ENCODE results near the gene TUBB. TPM values are rescaled to one million over a fixed set of nuclear protein-coding genes. Genes with fewer than 3 reads are reported as not detected.

TUBB gene
- total and polyA plus RNA-seq, 2 of the 8 experiments (the other 6 are each of a cell fraction or from before 2014, with no cell fraction given): 1,880 to 3,022 TPM

DNA sequence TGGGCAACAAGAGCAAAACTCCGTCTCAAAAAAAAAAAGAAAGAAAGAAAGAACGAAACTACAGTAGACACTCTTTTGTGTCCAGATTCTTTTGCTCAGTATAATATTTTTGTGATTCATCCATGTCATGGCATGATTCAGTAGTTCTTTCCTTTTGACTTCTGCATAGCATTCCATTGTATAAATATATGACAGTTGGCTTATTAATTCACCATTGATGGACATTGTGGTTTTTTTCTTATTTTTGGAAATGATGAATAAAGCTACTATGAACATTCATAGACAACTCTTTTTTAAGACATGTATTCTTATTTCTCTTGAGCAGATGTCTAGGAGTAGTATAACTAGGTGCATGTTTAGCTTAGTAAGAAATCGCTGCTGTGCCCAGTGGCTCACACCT, 34.5 kb downstream of the TUBB start:
- FAIRE-seq (no peak), DNase-seq (ENCODE audit: low read depth in 1 of 2, low spot score in 2 of 2) (no peak)
- no peak overlapping the region for H3K27ac ChIP-seq (ENCODE audit: low read depth, low read length)
- H4K91ac ChIP-seq (replicated peaks; ENCODE audit: insufficient read length, low read length): no peak overlapping the region
- no peak overlapping the region for H2BK20ac ChIP-seq (ENCODE audit: low read length)
- no peak for TF ChIP-seq SP4 (IDR thresholded peaks at IDR 0.05; ENCODE audit: low read length)
- TF ChIP-seq KDM5A (IDR thresholded peaks at IDR 0.05; ENCODE audit: low read length): no peak
- TF ChIP-seq, protein P1, sequence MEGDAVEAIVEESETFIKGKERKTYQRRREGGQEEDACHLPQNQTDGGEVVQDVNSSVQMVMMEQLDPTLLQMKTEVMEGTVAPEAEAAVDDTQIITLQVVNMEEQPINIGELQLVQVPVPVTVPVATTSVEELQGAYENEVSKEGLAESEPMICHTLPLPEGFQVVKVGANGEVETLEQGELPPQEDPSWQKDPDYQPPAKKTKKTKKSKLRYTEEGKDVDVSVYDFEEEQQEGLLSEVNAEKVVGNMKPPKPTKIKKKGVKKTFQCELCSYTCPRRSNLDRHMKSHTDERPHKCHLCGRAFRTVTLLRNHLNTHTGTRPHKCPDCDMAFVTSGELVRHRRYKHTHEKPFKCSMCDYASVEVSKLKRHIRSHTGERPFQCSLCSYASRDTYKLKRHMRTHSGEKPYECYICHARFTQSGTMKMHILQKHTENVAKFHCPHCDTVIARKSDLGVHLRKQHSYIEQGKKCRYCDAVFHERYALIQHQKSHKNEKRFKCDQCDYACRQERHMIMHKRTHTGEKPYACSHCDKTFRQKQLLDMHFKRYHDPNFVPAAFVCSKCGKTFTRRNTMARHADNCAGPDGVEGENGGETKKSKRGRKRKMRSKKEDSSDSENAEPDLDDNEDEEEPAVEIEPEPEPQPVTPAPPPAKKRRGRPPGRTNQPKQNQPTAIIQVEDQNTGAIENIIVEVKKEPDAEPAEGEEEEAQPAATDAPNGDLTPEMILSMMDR (IDR thresholded peaks at IDR 0.05; ENCODE audit: control extremely low read depth in 1 of 3, insufficient read depth in 1 of 3, low read depth in 1 of 3, low read length in 3 of 3): no peak
- TF ChIP-seq CHD2 (IDR thresholded peaks at IDR 0.05; ENCODE audit: low read length): no peak
- no peak for TF ChIP-seq SP2 (IDR thresholded peaks at IDR 0.05; ENCODE audit: low read length)
- no peak for TF ChIP-seq ASH2L (IDR thresholded peaks at IDR 0.05; ENCODE audit: low read length)
- TF ChIP-seq TBP (IDR thresholded peaks at IDR 0.05; ENCODE audit: low read depth, low read length): no peak
- TF ChIP-seq NANOG (IDR thresholded peaks at IDR 0.05; ENCODE audit: insufficient read depth, low read depth, low read length, poor library complexity, severe bottlenecking): no peak
- no peak overlapping the region for H3K9ac ChIP-seq (replicated peaks in 1 of 4; ENCODE audit: extremely low read depth in 1 of 4, low read depth in 3 of 4, low read length in 3 of 4)
- no peak overlapping the region for H2AK5ac ChIP-seq (ENCODE audit: low read depth, low read length)
- H3K18ac ChIP-seq (ENCODE audit: extremely low read depth, low read length): no peak overlapping the region
- H3K79me2 ChIP-seq (ENCODE audit: control insufficient read depth in 1 of 2, insufficient read depth in 2 of 2, low read length in 2 of 2): no peaks in the 10 kb centered on the region
- H3K14ac ChIP-seq (ENCODE audit: insufficient read length): no peak overlapping the region
- no peak overlapping the region for H2BK120ac ChIP-seq (replicated peaks; ENCODE audit: low read depth, low read length)
- POLR2A ChIA-PET (ENCODE audit: partially characterized antibody): interaction anchor here (0.6 to 1.2 kb wide), 3 partner anchors 10 to 154 kb away, joined by 3 to 4 read pairs (median 4); partner anchors contain the start of gene IER3
- H3K4me1 ChIP-seq (replicated peaks in 1 of 4; ENCODE audit: control insufficient read depth in 3 of 4, insufficient read depth in 4 of 4, low read length in 3 of 4): no peaks in the 10 kb centered on the region
- no peaks in the 10 kb centered on the region; a peak in 1 of 7 replicates for H3K27me3 ChIP-seq (replicated peaks in 1 of 4; ENCODE audit: control insufficient read depth in 3 of 4, extremely low read depth in 1 of 4, insufficient read depth in 3 of 4, low read length in 3 of 4)
- no peak overlapping the region for H3K56ac ChIP-seq (replicated peaks; ENCODE audit: insufficient read length, low read depth, low read length)
- CTCF ChIA-PET (ENCODE audit: partially characterized antibody): interaction anchor here (1.2 to 2.0 kb wide), 2 partner anchors 67 to 76 kb away, joined by 4 to 7 read pairs; no protein-coding TSS in a partner anchor
- no peak overlapping the region for H4K8ac ChIP-seq (ENCODE audit: extremely low read depth, insufficient read depth, low read length)
- H4K20me1 ChIP-seq (replicated peaks in 1 of 2; ENCODE audit: control insufficient read depth in 1 of 2, insufficient read depth in 2 of 2, low read length in 2 of 2): no peaks in the 10 kb centered on the region
- H2BK15ac ChIP-seq (ENCODE audit: low read length): no peak overlapping the region
- 95% methylated on average over 1 of the region's 3 CpGs; no CpG with 5 or more reads in 1 of the 2 experiments for WGBS, 2 experiments (ENCODE audit: extremely low coverage in 1 of 2, insufficient coverage in 1 of 2, insufficient read length in 1 of 2, insufficient replicate concordance in 2 of 2, low coverage in 1 of 2, low lambda C conversion rate in 2 of 2, missing lambda C conversion rate in 1 of 2)
- no peaks in the 10 kb centered on the region for H3K79me1 ChIP-seq (ENCODE audit: low read depth, low read length)
- no peak overlapping the region for H4K5ac ChIP-seq (ENCODE audit: insufficient read length, low read depth, low read length)
- no peaks in the 10 kb centered on the region for H3K23me2 ChIP-seq (ENCODE audit: low read depth, low read length)
- no peaks in the 10 kb centered on the region for H3K9me3 ChIP-seq (ENCODE audit: insufficient read depth in 2 of 2, low read depth in 1 of 2, low read length in 1 of 2)
- no peak overlapping the region for H2AFZ ChIP-seq (ENCODE audit: low read length)
- no peak overlapping the region for H3K23ac ChIP-seq (ENCODE audit: insufficient read length)
- H2BK5ac ChIP-seq (ENCODE audit: low read depth, low read length): no peak overlapping the region
- no peak overlapping the region for H2BK12ac ChIP-seq (ENCODE audit: low read depth, low read length)
- H3K4me2 ChIP-seq (ENCODE audit: insufficient read depth in 1 of 2, low read depth in 2 of 2, low read length in 2 of 2): no peak overlapping the region
- H3K4me3 ChIP-seq (ENCODE audit: extremely low read depth in 1 of 4, insufficient read depth in 2 of 4, low read depth in 3 of 4, low read length in 4 of 4): no peak overlapping the region
- H3K36me3 ChIP-seq (ENCODE audit: control insufficient read depth in 2 of 4, insufficient read depth in 4 of 4, low read length in 3 of 4): no peaks in the 10 kb centered on the region
- no peak overlapping the region for H3K4ac ChIP-seq (replicated peaks; ENCODE audit: insufficient read length, low read depth, low read length)
